ENCODE results near the gene GBE1.

DNA sequence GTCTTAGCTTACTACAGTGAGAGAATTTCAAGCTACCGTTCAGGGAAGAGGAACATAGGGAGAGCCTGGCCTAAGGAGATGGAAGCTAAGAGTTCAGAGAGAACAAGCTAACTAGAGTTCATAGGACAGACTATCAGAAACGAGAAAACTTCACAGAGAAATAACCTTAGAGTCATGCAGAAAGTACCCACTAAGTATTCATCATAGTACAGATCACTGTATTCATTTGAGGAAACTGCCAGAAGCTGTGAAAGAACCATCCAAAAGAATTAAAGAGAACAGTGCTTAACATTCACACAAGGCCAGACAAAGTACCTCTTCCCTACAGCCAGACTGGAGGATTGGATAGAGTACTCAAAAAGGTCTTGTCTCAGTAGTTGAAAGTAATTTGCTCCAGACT lies 15.2 kb upstream of the GBE1 start:
- TF ChIP-seq POLR2A (IDR thresholded peaks at IDR 0.05) = no peak
- TF ChIP-seq, protein P1, sequence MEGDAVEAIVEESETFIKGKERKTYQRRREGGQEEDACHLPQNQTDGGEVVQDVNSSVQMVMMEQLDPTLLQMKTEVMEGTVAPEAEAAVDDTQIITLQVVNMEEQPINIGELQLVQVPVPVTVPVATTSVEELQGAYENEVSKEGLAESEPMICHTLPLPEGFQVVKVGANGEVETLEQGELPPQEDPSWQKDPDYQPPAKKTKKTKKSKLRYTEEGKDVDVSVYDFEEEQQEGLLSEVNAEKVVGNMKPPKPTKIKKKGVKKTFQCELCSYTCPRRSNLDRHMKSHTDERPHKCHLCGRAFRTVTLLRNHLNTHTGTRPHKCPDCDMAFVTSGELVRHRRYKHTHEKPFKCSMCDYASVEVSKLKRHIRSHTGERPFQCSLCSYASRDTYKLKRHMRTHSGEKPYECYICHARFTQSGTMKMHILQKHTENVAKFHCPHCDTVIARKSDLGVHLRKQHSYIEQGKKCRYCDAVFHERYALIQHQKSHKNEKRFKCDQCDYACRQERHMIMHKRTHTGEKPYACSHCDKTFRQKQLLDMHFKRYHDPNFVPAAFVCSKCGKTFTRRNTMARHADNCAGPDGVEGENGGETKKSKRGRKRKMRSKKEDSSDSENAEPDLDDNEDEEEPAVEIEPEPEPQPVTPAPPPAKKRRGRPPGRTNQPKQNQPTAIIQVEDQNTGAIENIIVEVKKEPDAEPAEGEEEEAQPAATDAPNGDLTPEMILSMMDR (IDR thresholded peaks at IDR 0.05) = no peak

All from sigmoid colon (tissue), 3 donors.